K562 (cell line): ENCODE measurements around the gene NRSN2. TPM values are rescaled to one million over a fixed set of nuclear protein-coding genes. Genes with fewer than 3 reads are reported as not detected.
A peak's percentile ranks its signal among the peaks of the same experiment; 100 is the strongest.

ENCODE experiments used
- FOXP1 ChIP-seq: sonication (generic); formaldehyde crosslinking; IDR thresholded peaks from 2 replicates; pipeline ENCODE4 v1.8.0; 2022; ENCODE audit warnings: mild to moderate bottlenecking, missing genetic modification reagents
- KAT7 ChIP-seq: sonication (generic); formaldehyde crosslinking; IDR thresholded peaks from 2 replicates; pipeline ENCODE4 v1.8.0; 2022; ENCODE audit warnings: missing genetic modification reagents, mild to moderate bottlenecking, borderline replicate concordance
- NELFE ChIP-seq: IDR thresholded peaks from 2 replicates; pipeline ENCODE4 v1.6.1; 2011; ENCODE audit warnings: mild to moderate bottlenecking; ENCODE audit not compliant: insufficient read depth, insufficient read length
- POLR2A ChIP-seq: fragments of 450-650 bp; conservative IDR thresholded peaks from 2 replicates; pipeline ENCODE4 v1.6.1; 2016
- SIN3A ChIP-seq, 2 experiments: fragments of 150-350 bp in 1 of 2; IDR thresholded peaks; 2 replicates each; pipeline ENCODE4 v1.6.1; 2011 to 2016; ENCODE audit warnings: borderline replicate concordance in 2 of 2, low read depth in 2 of 2, low read length in 2 of 2, mild to moderate bottlenecking in 2 of 2, moderate library complexity in 2 of 2; ENCODE audit not compliant: control insufficient read depth in 1 of 2
- SP1 ChIP-seq: sonication (generic); formaldehyde crosslinking; IDR thresholded peaks from 2 replicates; pipeline ENCODE4 v1.8.1; 2022; ENCODE audit warnings: mild to moderate bottlenecking, missing genetic modification reagents
- SRSF7 ChIP-seq: fragments of 200-400 bp; formaldehyde crosslinking; optimal IDR thresholded peaks from 2 replicates; pipeline ENCODE3; 2017; ENCODE audit warnings: mild to moderate bottlenecking, low read depth, low read length
- TRIM28 ChIP-seq: fragments of 450-650 bp; IDR thresholded peaks from 2 replicates; pipeline ENCODE4 v1.6.1; 2017
- XRCC5 ChIP-seq: fragments of 200-400 bp; formaldehyde crosslinking; IDR thresholded peaks from 2 replicates; pipeline ENCODE4 v1.6.1; 2017; ENCODE audit warnings: low read depth, mild to moderate bottlenecking, low read length
- polyA plus RNA-seq, 8 experiments: library from polyadenylated mRNA; depleted of rRNA in 4 of 8; stranded (reverse) in 5 of 8; unstranded in 3 of 8; fragments of >200 nt; fragmentation: Nextera tagmentation in 2 of 8; fragmentation: Illumina TruSeq in 1 of 8; extraction: Ambion mirVana in 2 of 8; extraction: Trizol in 1 of 8; gene quantifications; 2 replicates each; pipeline versions ENCODE4 v1.2.1 to v1.2.3, GENCODE V29; 2011 to 2014; ENCODE audit warnings: inconsistent platforms in 1 of 8, missing spikeins in 1 of 8
- total RNA-seq, 7 experiments: library from RNA; depleted of rRNA in 6 of 7; stranded (reverse); fragments of >200 nt in 6 of 7; fragmentation: Illumina TruSeq in 2 of 7; extraction: Trizol in 2 of 7; gene quantifications; 2 replicates each; pipeline versions ENCODE4 v1.2.1 to v1.2.3, GENCODE V29; 2011 to 2021; ENCODE audit warnings: low replicate concordance in 1 of 7
- TF ChIP-seq, protein P1 (sequence below): fragments of 200-600 bp; sonication (generic); IDR thresholded peaks from one replicate; pipeline ENCODE4 v1.6.1; 2012; ENCODE audit warnings: mild to moderate bottlenecking, low read depth, low read length, inconsistent platforms
- TF ChIP-seq, protein P2 (sequence below): fragments of 250-450 bp; sonication (Bioruptor Pico); IDR thresholded peaks from 2 replicates; pipeline ENCODE4 v1.8.0; 2021; ENCODE audit warnings: mild to moderate bottlenecking, moderate library complexity
- TF ChIP-seq, protein P3 (sequence below), 2 experiments: fragments of 450-650 bp in 1 of 2; sonication (generic) in 1 of 2; formaldehyde crosslinking in 1 of 2; IDR thresholded peaks in 1 of 2; conservative IDR thresholded peaks in 1 of 2; 2 replicates each; pipeline versions ENCODE4 v1.6.1 to v1.8.1; 2016 to 2023; ENCODE audit warnings: mild to moderate bottlenecking in 2 of 2, moderate library complexity in 2 of 2, inconsistent platforms in 1 of 2, missing genetic modification reagents in 1 of 2

Gene NRSN2
- total and polyA plus RNA-seq, 9 of the 15 experiments (the other 6 are each of a cell fraction or from before 2014, with no cell fraction given), result 7.5 to 29.7 (median 11.1) TPM

DNA sequence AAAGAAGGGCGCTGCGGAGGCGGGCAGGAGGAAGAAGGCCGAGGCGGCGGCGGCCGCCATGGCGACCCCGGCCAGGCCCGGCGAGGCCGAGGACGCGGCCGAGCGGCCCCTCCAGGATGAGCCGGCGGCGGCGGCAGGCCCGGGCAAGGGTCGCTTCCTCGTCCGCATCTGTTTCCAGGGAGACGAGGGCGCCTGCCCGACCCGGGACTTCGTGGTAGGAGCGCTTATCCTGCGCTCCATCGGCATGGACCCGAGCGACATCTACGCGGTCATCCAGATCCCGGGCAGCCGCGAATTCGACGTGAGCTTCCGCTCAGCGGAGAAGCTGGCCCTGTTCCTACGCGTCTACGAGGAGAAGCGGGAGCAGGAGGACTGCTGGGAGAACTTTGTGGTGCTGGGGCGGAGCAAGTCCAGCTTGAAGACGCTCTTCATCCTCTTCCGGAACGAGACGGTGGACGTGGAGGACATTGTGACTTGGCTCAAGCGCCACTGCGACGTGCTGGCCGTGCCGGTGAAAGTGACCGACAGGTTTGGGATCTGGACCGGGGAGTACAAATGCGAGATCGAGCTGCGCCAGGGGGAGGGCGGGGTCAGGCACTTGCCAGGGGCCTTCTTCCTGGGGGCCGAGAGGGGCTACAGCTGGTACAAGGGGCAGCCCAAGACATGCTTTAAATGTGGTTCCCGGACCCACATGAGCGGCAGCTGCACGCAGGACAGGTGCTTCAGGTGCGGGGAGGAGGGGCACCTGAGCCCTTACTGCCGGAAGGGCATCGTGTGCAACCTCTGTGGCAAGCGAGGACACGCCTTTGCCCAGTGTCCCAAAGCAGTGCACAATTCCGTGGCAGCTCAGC is 48.8 kb upstream of the NRSN2 start (continued):
- TF ChIP-seq, protein P1, sequence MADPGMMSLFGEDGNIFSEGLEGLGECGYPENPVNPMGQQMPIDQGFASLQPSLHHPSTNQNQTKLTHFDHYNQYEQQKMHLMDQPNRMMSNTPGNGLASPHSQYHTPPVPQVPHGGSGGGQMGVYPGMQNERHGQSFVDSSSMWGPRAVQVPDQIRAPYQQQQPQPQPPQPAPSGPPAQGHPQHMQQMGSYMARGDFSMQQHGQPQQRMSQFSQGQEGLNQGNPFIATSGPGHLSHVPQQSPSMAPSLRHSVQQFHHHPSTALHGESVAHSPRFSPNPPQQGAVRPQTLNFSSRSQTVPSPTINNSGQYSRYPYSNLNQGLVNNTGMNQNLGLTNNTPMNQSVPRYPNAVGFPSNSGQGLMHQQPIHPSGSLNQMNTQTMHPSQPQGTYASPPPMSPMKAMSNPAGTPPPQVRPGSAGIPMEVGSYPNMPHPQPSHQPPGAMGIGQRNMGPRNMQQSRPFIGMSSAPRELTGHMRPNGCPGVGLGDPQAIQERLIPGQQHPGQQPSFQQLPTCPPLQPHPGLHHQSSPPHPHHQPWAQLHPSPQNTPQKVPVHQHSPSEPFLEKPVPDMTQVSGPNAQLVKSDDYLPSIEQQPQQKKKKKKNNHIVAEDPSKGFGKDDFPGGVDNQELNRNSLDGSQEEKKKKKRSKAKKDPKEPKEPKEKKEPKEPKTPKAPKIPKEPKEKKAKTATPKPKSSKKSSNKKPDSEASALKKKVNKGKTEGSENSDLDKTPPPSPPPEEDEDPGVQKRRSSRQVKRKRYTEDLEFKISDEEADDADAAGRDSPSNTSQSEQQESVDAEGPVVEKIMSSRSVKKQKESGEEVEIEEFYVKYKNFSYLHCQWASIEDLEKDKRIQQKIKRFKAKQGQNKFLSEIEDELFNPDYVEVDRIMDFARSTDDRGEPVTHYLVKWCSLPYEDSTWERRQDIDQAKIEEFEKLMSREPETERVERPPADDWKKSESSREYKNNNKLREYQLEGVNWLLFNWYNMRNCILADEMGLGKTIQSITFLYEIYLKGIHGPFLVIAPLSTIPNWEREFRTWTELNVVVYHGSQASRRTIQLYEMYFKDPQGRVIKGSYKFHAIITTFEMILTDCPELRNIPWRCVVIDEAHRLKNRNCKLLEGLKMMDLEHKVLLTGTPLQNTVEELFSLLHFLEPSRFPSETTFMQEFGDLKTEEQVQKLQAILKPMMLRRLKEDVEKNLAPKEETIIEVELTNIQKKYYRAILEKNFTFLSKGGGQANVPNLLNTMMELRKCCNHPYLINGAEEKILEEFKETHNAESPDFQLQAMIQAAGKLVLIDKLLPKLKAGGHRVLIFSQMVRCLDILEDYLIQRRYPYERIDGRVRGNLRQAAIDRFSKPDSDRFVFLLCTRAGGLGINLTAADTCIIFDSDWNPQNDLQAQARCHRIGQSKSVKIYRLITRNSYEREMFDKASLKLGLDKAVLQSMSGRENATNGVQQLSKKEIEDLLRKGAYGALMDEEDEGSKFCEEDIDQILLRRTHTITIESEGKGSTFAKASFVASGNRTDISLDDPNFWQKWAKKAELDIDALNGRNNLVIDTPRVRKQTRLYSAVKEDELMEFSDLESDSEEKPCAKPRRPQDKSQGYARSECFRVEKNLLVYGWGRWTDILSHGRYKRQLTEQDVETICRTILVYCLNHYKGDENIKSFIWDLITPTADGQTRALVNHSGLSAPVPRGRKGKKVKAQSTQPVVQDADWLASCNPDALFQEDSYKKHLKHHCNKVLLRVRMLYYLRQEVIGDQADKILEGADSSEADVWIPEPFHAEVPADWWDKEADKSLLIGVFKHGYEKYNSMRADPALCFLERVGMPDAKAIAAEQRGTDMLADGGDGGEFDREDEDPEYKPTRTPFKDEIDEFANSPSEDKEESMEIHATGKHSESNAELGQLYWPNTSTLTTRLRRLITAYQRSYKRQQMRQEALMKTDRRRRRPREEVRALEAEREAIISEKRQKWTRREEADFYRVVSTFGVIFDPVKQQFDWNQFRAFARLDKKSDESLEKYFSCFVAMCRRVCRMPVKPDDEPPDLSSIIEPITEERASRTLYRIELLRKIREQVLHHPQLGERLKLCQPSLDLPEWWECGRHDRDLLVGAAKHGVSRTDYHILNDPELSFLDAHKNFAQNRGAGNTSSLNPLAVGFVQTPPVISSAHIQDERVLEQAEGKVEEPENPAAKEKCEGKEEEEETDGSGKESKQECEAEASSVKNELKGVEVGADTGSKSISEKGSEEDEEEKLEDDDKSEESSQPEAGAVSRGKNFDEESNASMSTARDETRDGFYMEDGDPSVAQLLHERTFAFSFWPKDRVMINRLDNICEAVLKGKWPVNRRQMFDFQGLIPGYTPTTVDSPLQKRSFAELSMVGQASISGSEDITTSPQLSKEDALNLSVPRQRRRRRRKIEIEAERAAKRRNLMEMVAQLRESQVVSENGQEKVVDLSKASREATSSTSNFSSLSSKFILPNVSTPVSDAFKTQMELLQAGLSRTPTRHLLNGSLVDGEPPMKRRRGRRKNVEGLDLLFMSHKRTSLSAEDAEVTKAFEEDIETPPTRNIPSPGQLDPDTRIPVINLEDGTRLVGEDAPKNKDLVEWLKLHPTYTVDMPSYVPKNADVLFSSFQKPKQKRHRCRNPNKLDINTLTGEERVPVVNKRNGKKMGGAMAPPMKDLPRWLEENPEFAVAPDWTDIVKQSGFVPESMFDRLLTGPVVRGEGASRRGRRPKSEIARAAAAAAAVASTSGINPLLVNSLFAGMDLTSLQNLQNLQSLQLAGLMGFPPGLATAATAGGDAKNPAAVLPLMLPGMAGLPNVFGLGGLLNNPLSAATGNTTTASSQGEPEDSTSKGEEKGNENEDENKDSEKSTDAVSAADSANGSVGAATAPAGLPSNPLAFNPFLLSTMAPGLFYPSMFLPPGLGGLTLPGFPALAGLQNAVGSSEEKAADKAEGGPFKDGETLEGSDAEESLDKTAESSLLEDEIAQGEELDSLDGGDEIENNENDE, result no peak
- TF ChIP-seq POLR2A (peak; percentile 62), TRIM28 (no peak), SP1 (CRISPR knock-in tag) (no peak), FOXP1 (CRISPR knock-in tag) (peak; percentile 49; the same call in 1 of the 2 replicates), XRCC5 (no peak), NELFE (no peak), KAT7 (CRISPR knock-in tag) (no peak; the same call in 1 of the 2 replicates), SRSF7 (no peak), SIN3A (IDR thresholded peaks at IDR 0.05; ENCODE audit: borderline replicate concordance in 2 of 2, control insufficient read depth in 1 of 2, low read depth in 2 of 2, low read length in 2 of 2) (0 out of 4 replicates have a peak, but pooled peaks of 1 of the 2 experiments have one; percentile 27)
- TF ChIP-seq, protein P2, sequence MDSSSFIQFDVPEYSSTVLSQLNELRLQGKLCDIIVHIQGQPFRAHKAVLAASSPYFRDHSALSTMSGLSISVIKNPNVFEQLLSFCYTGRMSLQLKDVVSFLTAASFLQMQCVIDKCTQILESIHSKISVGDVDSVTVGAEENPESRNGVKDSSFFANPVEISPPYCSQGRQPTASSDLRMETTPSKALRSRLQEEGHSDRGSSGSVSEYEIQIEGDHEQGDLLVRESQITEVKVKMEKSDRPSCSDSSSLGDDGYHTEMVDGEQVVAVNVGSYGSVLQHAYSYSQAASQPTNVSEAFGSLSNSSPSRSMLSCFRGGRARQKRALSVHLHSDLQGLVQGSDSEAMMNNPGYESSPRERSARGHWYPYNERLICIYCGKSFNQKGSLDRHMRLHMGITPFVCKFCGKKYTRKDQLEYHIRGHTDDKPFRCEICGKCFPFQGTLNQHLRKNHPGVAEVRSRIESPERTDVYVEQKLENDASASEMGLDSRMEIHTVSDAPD (CRISPR knock-in tag), result no peak
- TF ChIP-seq, protein P3, sequence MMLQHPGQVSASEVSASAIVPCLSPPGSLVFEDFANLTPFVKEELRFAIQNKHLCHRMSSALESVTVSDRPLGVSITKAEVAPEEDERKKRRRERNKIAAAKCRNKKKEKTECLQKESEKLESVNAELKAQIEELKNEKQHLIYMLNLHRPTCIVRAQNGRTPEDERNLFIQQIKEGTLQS (IDR thresholded peaks at IDR 0.05), result no peak
- TF ChIP-seq, protein P3 (CRISPR knock-in tag; conservative IDR thresholded peaks at IDR 0.05), result no peak
